Nephron progenitor cell (in vitro differentiated cells): ENCODE data around the gene DGCR2.
"Not testable (repeated sequence)": the region's sequence is repeated elsewhere in the genome, so short reads cannot be mapped to it uniquely, and the experiment has no call there.

Source experiments
- DNase-seq: peaks from one replicate; pipeline ENCODE4 v3.0.0; 2021
- H3K27ac Mint-ChIP-seq: 2 replicates; pipeline ENCODE4 v1.8.0; 2021; ENCODE audit warnings: mild to moderate bottlenecking, moderate library complexity, mixed read lengths
- H3K27me3 Mint-ChIP-seq: 2 replicates; pipeline ENCODE4 v1.8.0; 2021; ENCODE audit warnings: mild to moderate bottlenecking, low read depth, mixed read lengths; ENCODE audit not compliant: poor library complexity
- H3K36me3 Mint-ChIP-seq: 2 replicates; pipeline ENCODE4 v1.8.0; 2021; ENCODE audit warnings: low read depth, mixed read lengths
- H3K4me1 Mint-ChIP-seq: 2 replicates; pipeline ENCODE4 v1.8.0; 2021; ENCODE audit warnings: mixed read lengths
- H3K4me3 Mint-ChIP-seq: 2 replicates; pipeline ENCODE4 v1.8.0; 2021; ENCODE audit warnings: mild to moderate bottlenecking, moderate library complexity, mixed read lengths
- H3K9me3 Mint-ChIP-seq: 2 replicates; pipeline ENCODE4 v1.8.0; 2021; ENCODE audit warnings: mild to moderate bottlenecking, moderate library complexity, mixed read lengths
- TF ChIP-seq, protein P1 (sequence below): fragments of 200-600 bp; sonication (generic); IDR thresholded peaks from 2 replicates; pipeline ENCODE4 v1.5.0; 2021; ENCODE audit warnings: antibody characterized with exemption

Gene DGCR2

DNA sequence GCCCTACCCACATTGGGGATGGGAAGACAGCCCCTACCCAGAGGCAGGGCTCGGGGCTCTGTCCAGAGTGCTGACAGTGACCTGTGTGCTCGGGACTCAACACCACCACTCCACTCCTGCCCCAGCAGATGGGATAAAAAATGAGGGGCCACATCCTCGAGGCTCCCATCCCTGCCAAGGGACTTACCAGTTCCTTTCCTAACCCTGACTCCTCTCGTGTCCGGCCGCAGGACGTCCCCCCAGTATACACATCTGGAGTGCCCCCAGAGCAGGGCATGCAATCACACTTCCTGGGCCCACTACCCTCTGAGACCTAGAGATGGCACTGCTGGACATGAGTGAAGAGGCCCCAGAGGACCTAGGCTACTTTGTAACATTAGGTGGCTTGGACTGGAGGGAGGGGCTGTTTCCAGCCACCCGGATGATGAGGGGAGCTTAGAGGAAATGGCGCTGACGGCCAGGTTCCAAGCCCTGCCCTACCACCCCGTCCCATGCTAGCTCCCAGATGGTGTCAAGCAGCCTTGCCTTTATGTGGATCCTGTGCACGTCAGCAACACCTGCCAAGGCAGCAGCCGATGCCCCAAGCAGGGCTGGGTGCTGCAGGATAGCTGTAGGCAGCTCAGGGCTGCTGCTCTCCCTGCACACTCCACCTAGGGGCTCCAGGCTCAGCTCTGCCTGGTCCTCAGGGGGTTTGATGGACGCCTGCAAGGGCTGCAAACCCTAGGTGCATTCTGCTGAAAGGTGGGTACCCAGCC is 86.6 kb downstream of the DGCR2 start:
- Mint-ChIP-seq H3K9me3 (no peaks in the 10 kb centered on the region), H3K4me3 (no peak overlapping the region), H3K4me1 (no peaks in the 10 kb centered on the region), H3K27me3 (peaks cover 24% of the 10 kb centered on the region), H3K36me3 (peaks cover 5% of the 10 kb centered on the region), H3K27ac (no peak overlapping the region)
- DNase-seq, result peak; percentile 53
- TF ChIP-seq, protein P1, sequence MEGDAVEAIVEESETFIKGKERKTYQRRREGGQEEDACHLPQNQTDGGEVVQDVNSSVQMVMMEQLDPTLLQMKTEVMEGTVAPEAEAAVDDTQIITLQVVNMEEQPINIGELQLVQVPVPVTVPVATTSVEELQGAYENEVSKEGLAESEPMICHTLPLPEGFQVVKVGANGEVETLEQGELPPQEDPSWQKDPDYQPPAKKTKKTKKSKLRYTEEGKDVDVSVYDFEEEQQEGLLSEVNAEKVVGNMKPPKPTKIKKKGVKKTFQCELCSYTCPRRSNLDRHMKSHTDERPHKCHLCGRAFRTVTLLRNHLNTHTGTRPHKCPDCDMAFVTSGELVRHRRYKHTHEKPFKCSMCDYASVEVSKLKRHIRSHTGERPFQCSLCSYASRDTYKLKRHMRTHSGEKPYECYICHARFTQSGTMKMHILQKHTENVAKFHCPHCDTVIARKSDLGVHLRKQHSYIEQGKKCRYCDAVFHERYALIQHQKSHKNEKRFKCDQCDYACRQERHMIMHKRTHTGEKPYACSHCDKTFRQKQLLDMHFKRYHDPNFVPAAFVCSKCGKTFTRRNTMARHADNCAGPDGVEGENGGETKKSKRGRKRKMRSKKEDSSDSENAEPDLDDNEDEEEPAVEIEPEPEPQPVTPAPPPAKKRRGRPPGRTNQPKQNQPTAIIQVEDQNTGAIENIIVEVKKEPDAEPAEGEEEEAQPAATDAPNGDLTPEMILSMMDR, result no peak

DNA sequence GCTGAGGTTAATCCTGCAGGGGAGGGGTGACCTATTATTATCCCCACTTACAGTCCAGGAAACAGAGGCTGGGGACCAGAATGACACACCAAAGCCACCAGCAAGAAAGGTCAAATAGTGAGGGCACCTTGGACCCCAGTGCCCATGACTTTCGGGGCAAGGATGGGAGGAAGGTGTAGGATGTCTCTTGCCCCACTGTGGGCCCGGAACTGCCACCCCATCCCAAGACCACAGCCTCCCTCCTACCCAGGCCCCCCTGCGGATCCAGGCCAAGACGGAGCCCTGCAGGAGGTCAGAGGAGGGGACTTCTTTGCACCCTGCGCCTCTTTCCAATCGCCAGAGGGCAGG is 87.1 kb downstream of the DGCR2 start:
- not testable (repeated sequence) for DNase-seq, H3K36me3 Mint-ChIP-seq, H3K9me3 Mint-ChIP-seq, H3K4me1 Mint-ChIP-seq, H3K27ac Mint-ChIP-seq, H3K4me3 Mint-ChIP-seq
- H3K27me3 Mint-ChIP-seq, result peaks cover 29% of the 10 kb centered on the region

DNA sequence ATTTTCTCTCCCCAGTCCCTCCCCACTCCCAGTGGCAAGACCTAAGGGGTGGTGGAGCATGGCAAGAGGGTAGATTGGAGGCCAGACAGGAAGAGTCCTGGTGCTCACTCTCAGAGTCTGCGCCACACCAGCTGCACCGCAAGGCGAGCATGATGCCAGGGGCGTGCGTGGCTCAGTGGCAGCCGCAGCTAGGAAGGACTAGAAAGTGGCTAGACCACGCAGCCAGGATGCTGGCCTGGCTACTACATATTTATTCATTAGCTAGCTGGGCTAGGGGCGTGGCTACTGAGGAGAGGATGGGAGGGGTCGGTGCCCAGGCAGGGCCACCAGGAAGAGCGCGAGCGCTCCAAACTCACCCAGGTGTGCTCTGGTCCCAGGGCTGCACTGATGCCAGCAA is 87.5 kb downstream of the DGCR2 start:
- not testable (repeated sequence) for H3K36me3 Mint-ChIP-seq, H3K9me3 Mint-ChIP-seq, DNase-seq, H3K27ac Mint-ChIP-seq, H3K4me1 Mint-ChIP-seq, H3K4me3 Mint-ChIP-seq
- H3K27me3 Mint-ChIP-seq, result peaks cover 31% of the 10 kb centered on the region

DNA sequence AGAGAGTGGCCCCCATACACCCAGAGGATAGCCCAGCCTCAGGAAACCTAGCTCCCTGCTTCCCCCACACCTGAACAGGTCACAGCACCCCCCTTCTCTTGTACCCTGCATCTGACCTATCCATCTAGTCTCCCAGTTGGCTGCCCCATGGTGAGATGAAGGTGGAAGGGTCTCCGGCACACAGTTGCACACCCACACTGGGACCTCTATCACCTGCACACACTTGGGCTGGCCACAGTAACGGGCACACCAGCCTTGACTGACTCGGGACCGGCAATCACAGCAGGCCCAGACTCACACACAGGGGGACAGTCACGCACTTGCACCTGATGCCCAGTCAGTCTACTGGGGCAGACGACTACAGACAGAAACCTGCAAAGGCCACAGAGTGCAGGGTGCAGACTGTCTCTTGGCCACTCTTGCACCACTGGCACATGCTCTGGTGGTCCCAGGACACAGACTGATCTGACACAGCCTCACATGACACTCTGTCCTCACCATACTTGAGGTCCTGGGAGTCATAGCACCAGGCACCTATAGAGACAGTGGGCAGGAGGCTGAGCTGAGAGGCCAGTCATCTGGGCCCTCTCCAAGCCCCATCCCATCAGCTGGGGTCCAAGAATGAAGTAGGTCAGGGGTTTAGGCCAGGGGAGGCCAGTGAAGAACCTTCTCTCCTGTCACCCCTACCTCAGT is 88.0 kb downstream of the DGCR2 start:
- not testable (repeated sequence) for DNase-seq, H3K4me1 Mint-ChIP-seq, H3K4me3 Mint-ChIP-seq

DNA sequence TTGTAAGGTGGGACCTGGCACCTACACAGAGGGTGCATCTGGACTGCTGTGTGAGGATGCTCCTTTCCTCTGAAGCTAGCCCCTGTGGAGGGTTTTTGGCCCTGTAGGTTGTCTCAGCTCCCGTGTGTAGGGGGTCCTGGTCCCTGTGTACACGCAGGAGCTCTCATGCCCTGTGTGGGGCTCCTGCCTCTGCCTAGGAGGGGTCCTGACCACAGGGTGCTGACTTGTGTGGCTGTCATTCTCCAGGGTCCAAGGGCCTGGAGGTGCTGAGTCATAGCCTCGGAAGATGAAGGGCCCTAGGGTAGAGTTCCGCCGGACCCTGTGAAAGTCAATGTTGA is 88.7 kb downstream of the DGCR2 start:
- not testable (repeated sequence) for H3K9me3 Mint-ChIP-seq, H3K4me3 Mint-ChIP-seq, H3K4me1 Mint-ChIP-seq, H3K27ac Mint-ChIP-seq, H3K36me3 Mint-ChIP-seq, DNase-seq
- H3K27me3 Mint-ChIP-seq, result peaks cover 38% of the 10 kb centered on the region

More for the DNA sequence above, 88.0 kb downstream of the DGCR2 start:
- H3K9me3 Mint-ChIP-seq, H3K36me3 Mint-ChIP-seq, H3K27ac Mint-ChIP-seq: not testable (repeated sequence)
- peaks cover 32% of the 10 kb centered on the region for H3K27me3 Mint-ChIP-seq

DNA sequence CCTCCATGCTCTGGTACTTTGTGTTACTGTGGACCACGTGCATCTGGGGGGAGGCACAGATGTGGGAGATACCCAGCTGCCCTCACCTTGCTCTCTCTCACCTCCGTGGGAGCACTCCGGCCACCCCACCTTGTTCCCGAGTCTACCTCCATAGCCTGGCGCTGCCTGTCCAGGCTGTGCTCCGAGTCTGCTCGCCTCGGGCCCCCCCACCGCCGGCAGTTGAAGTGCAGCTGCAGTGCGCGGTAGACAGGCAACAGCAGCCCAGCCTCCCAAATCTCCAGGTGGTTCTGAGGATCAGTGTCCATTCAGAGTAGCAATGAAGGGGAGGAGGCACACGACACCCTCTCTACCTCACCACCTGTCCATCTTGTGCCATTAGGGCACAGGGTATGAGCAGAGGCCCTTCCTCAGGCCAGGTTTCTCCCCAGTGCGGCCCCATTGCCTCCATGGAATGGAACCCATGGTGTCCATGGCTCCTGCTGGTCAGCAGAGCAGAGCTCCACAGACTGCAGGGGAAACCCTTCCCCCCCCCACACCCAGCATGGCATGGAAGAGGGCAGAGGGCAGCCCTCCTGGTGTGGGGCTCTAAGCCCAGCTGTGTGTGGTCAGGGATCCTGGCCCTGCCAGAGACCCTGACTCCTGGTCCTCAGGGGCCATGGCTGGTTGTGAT is 89.2 kb downstream of the DGCR2 start:
- H3K27ac Mint-ChIP-seq, H3K36me3 Mint-ChIP-seq, H3K4me3 Mint-ChIP-seq, H3K4me1 Mint-ChIP-seq, DNase-seq, H3K9me3 Mint-ChIP-seq: not testable (repeated sequence)
- peaks cover 43% of the 10 kb centered on the region for H3K27me3 Mint-ChIP-seq

DNA sequence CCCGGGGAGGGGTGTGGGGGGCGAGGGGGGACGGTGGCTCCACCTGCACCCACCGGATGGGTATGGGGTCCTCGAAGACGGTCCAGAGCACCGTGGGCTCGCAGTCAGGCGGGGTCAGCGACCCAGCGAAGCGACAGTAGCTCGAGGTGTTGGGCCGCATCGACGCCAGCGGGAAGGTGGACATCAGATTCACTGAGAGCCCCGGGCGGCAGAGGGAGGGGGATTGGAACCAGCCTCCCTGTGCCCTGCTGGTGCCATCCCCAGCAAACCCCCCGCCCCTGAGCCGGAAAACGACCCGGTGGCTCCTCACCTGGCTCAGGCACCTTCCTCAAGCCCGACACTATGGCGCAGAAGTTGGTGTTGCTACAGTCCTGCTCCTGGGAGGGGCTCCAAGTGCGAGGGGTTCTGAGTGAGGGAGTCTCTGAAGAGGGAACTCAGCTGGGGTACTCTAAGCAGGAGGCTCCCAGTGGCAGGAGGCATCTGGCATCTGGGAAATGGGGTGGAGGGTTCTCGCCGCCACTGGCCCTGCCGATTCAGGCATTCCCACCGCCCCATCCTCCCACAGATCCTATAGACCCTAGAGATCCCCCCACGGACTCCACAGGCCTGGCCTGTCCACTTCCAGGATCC is 89.9 kb downstream of the DGCR2 start:
- peaks cover 50% of the 10 kb centered on the region for H3K27me3 Mint-ChIP-seq
- not testable (repeated sequence) for H3K4me1 Mint-ChIP-seq, H3K9me3 Mint-ChIP-seq, H3K36me3 Mint-ChIP-seq, DNase-seq, H3K4me3 Mint-ChIP-seq, H3K27ac Mint-ChIP-seq

DNA sequence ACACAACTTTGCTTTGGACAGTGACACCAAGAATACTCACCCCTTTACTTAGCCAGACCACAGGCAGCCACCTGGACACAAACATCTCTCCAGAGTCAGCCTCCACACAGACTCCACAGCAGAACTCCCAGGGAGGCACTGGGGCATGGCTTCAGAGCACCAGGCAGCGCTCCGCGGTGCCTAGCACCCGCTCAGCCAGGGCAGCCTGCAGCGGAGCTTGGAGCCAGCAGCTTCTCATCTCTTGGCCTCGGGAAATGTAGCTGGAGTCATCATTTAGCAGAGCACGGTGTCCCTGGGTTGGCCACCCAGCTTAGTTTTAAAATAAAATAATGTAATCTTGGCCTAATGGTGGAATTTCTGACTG is 91.3 kb downstream of the DGCR2 start:
- H3K4me1 Mint-ChIP-seq, DNase-seq, H3K9me3 Mint-ChIP-seq, H3K36me3 Mint-ChIP-seq, H3K27ac Mint-ChIP-seq: not testable (repeated sequence)
- peaks cover 56% of the 10 kb centered on the region for H3K27me3 Mint-ChIP-seq
- peak overlapping the region; percentile 52 for H3K4me3 Mint-ChIP-seq

DNA sequence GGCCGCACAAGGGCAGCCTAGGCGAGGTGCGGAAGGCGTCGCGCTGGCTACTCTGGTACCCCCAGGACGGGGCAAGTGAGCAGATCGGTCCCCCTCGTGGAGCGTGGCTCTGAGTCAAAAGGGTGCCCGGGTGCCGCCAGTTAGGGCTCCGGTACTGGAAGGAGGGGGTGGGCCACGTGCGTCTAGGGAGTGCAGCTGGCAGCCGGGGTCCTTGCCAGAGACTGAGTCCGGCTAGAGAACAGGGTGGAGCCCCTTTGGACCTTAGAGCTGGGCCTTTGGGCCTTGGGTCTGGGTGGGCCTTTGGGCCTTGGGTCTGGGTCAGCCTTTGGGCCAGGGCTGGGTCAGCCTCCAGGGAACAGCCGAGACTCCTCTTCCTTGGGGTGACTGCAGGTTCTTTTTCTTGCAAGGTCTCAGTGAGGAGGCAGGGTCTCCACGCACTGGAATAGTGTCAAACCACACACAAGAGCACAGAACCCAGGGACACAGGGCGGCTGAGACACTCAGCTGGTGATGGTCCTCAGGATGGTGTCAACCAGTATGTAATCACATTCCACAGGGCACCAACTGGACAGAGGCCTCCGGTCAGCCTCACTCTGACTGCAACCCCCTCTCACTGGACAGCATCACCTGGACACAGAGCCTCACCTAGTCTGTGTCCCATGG is 91.9 kb downstream of the DGCR2 start:
- not testable (repeated sequence) for H3K36me3 Mint-ChIP-seq, H3K27ac Mint-ChIP-seq, DNase-seq, H3K4me1 Mint-ChIP-seq, H3K9me3 Mint-ChIP-seq
- peak overlapping the region; percentile 52 for H3K4me3 Mint-ChIP-seq
- peaks cover 56% of the 10 kb centered on the region for H3K27me3 Mint-ChIP-seq

DNA sequence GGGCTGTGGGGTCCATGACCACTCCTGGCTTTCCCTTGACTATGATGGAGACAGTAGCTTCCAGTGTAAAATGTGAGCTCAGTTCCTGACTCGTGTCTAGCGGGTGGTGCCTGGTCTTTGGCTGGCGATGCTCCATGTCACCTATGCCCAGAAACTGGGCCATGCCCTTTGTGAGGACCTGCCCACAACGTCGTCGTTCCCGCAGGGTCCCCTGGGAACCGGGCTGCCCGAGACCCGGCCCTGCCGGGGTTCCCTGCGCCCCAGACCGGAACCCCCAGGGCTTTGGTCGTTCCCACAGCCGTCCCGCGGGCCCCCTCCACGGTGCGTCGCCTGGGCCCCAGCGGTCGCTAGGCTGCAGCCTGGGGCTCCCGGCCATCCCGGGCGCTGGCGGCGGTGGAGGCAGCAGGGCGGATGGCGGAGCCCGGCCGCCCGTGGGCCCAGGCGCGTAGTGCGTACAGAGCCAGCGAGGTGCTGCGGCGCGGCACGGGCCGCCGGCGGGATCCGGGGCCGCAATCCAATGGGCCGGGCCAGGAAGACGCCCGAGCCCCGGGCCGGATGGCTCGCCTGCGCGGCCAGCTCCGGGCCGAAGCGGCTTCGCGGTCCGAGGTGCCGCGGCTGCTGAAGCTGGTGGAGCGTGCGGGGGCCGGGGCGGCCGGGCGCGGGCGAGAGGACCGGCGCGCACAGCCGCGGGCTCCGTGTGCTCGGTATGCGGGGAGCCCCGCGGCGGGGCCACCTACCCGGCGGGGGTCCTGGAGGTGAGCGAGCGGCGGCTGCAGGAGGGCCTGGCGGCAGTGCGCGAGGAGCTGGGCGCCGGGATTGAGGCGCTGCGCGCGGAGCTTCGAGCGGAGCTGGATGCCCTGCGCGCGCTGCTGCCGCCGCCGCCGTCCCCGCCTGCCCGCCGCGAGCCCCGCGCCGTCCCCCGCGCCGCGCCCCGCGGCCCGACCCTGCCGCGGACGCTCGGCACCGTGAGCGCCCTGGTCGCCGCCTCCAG is 92.8 kb downstream of the DGCR2 start:
- not testable (repeated sequence) for H3K9me3 Mint-ChIP-seq, H3K4me1 Mint-ChIP-seq, H3K4me3 Mint-ChIP-seq, H3K36me3 Mint-ChIP-seq, H3K27ac Mint-ChIP-seq
- peaks cover 59% of the 10 kb centered on the region for H3K27me3 Mint-ChIP-seq
- DNase-seq, result peak; percentile 46

DNA sequence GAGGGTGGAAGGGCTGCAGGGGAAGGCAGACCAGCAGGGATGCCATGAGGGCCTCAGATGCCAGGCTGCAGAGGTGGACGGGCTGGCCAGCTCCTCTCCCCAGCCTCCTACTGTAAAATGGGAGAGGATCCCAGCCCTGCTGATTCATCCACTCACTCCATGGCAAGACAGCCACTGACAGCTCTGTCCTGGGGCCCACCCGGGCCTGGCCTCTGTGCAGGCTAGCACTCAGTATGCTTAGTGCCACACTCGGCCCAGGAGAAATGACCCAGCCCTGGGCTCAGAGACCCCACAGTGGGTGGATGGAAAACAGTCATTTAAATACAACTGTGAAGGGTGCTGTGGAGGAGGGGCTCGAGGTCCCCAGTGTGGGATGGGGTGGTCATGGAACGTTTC is 94.2 kb downstream of the DGCR2 start:
- not testable (repeated sequence) for H3K9me3 Mint-ChIP-seq, H3K36me3 Mint-ChIP-seq, DNase-seq, H3K27ac Mint-ChIP-seq, H3K4me3 Mint-ChIP-seq, H3K4me1 Mint-ChIP-seq
- H3K27me3 Mint-ChIP-seq, result peaks cover 56% of the 10 kb centered on the region

DNA sequence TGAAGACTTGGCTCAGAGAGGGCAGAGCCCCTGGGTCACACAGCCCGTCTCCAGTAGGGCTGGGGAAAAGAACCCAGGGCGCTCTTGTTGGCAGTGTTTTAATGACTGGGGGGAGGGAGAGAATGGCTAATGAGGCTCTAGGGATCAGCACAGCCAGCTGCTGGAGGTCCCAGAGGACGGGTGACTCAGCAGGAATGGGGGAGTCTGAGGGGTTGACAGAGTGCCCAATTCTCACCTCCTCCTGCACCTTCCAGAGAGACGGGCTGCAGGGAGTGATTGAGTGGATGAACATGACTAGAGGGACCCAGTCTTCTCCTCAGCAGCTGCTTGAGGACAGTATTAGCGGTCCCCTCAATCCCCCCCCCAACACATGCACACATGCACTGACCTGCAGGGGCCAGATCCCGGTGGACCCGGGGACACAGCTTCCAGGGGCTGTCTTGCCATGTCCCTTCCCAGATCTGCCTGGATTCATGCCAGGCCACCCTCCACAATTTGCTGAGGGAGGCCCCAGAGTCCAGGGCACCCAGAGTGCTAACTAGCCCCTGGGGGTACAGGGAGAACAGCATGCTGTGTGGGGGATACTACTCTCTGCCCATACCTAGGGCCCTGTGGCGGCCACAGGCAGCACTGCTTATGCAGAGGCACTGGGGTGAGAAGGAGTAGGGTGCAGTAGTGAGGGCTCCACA is 94.7 kb downstream of the DGCR2 start:
- H3K9me3 Mint-ChIP-seq, DNase-seq, H3K36me3 Mint-ChIP-seq, H3K4me3 Mint-ChIP-seq, H3K4me1 Mint-ChIP-seq, H3K27ac Mint-ChIP-seq: not testable (repeated sequence)
- peaks cover 55% of the 10 kb centered on the region for H3K27me3 Mint-ChIP-seq
